ENCODE results near the gene C12orf42. TPM values are rescaled to one million over a fixed set of nuclear protein-coding genes. Genes with fewer than 3 reads are reported as not detected.

The C12orf42 gene
- total RNA-seq, 1 donor from 2014 or later, result not detected

GRCh38 chr12:103348935-103349334 is 146.8 kb downstream of the C12orf42 start:
- no peak for DNase-seq (ENCODE audit: low read depth in 2 of 2)

DNA sequence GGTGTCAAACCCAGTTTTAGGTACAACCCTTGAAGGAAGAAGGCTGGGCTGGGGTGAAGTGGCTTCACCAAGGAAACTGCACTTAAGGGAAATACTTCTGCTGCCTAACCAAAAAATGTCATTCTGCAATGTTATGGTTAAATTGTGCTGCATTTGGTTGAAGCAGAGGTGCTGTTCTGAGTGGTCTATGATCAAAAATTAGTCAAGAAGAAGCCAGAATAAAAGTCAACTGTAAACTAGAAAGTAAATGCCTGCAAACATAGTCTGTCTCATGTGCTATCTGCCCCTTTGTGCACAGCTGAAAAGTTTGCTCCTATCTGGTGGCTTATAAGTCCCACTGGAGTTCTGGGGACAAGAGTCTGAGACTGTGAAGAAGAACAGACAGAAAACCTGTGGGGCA is 158.8 kb downstream of the C12orf42 start:
- DNase-seq (ENCODE audit: low read depth in 2 of 2), result no peak

DNA sequence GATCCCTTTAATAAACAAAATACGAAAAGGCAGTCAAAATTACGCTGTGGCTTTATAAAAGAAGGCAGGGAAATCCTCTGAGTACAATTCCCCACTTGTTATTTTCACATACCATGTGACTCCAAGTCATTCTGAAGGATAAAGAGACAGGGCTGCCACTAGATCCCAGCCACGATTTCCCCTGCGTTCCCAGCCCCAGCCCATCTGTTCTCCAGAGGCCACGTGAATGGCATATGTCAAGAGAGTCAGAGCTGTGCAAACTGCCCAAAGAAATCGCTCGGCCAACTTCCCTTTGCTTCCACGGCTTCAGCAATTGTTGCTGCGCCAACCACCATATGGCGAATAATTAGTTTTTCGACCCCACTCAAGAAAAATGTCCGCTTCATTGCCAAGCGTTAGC is 161.3 kb downstream of the C12orf42 start:
- no peak for DNase-seq (ENCODE audit: low read depth in 2 of 2)

GRCh38 chr12:103333676-103334075 is 162.1 kb downstream of the C12orf42 start:
- DNase-seq (ENCODE audit: low read depth in 2 of 2), result no peak

- DNase-seq (ENCODE audit: low read depth in 2 of 2), result no peak
Observed at GRCh38 chr12:103331643-103332042, 164.1 kb downstream of the C12orf42 start.

DNA sequence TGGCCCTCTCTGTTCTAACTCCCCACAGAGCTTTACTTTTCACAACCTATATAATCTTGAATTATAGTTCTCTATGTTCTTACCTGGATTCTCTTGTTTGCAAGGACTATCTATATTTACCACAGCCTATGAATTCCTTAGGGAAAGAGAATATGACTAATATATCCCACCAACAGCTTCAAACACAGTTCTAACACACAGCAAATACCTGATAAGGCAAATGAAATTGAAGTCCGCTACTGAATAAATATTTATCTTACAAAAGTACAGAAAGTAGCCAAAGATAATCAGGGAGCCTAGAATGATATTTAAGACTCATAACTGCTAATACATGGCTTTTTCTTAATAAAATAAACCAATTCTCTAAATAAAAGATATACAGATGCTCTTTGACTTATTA is 165.1 kb downstream of the C12orf42 start:
- no peak for DNase-seq (ENCODE audit: low read depth in 2 of 2)

GRCh38 chr12:103327676-103328075 is 168.1 kb downstream of the C12orf42 start:
- DNase-seq (ENCODE audit: low read depth in 2 of 2), result no peak

- DNase-seq (ENCODE audit: low read depth in 2 of 2), result no peak
Observed at GRCh38 chr12:103326190-103326589, 169.6 kb downstream of the C12orf42 start.

DNA sequence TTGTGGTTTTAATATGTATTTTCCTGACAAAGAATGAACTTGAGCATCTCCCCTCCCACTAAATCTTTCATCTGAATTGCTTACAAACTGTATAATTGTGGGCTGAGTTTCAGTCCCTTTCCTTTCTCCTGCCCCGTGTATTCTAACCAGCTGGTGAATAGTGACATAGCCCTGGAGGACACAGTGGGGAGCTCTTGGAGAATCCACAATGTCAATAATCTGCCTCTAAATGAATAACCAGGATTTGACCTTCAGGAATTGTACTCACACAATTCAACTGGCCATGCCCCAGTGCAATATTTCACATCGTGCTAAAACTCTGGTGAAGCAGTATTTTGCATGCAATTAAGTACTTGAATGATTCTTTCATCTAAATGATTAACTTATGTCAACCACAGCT is 177.2 kb downstream of the C12orf42 start:
- no peak for DNase-seq (ENCODE audit: low read depth in 2 of 2)

DNA sequence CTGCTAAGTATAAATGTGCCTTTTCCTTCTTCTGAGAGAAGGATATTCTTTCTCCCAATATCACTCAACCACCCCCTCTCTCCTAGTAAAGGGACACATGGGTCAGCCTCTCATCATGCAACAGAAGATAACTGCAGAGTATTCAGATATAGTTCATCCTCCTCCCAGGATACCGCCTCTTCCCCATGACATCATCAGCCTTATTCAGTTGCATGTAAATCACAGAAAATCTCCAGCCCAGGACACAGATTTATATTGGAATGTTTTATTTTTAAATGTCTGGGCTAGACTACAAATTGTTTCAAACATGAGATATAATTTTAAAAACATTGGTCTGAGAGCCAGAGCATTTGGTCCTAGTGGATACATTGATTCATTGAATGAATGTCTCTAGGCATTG is 178.5 kb downstream of the C12orf42 start:
- no peak for DNase-seq (ENCODE audit: low read depth in 2 of 2)

- no peak for DNase-seq (ENCODE audit: low read depth in 2 of 2)
Observed at GRCh38 chr12:103314786-103315185, 181.0 kb downstream of the C12orf42 start.

- no peak for DNase-seq (ENCODE audit: low read depth in 2 of 2)
Observed at GRCh38 chr12:103313894-103314293, 181.9 kb downstream of the C12orf42 start.

GRCh38 chr12:103312742-103313354 is 182.9 kb downstream of the C12orf42 start:
- DNase-seq (ENCODE audit: low read depth in 2 of 2), result no peak

- DNase-seq (ENCODE audit: low read depth in 2 of 2), result no peak
Observed at GRCh38 chr12:103310546-103311270, 185.1 kb downstream of the C12orf42 start.

- no peak for DNase-seq (ENCODE audit: low read depth in 2 of 2)
Observed at GRCh38 chr12:103308396-103308795, 187.4 kb downstream of the C12orf42 start.

GRCh38 chr12:103303484-103303883 is 192.3 kb downstream of the C12orf42 start:
- DNase-seq (ENCODE audit: low read depth in 2 of 2), result no peak

GRCh38 chr12:103301642-103302591 is 193.9 kb downstream of the C12orf42 start:
- DNase-seq (ENCODE audit: low read depth in 2 of 2), result no peak

DNA sequence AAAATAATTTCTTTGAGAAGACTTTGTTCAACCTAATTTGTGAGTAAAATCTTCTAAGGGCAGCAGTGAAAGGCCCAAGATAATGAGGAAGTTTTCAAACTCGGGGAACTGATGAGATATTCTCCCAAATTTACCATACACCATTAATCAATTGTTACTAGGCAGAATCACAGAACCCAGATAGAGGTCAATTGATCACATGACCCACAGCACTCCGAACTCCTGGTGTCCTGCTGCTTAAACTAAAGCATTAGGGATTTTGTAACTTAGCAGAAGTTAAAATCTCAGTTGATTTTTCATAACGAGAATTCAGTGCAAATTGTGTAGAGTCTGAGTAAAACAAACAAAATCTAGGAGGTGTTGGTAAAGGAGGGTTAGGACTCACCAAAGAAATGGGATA is 207.8 kb downstream of the C12orf42 start:
- no peak for DNase-seq (ENCODE audit: low read depth in 2 of 2)

DNA sequence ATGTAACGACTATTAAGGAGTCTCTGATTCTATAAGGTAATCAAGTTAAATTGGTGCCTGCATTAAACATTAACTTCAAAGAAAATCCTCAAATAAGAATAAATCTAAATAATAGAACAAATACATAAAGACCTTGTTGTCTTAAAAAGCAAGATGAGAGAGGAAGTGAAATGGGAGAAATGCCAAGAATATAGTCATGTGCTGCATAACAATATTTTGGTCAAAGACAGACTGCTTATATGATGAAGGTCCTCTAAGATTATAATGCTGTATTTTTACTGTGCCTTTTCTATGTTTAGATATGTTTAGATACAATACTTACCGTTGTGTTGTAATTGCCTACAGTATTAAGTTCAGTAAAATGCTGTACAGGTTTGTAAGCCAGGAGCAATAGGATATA is 213.6 kb downstream of the C12orf42 start:
- DNase-seq (ENCODE audit: low read depth in 2 of 2), result no peak

DNA sequence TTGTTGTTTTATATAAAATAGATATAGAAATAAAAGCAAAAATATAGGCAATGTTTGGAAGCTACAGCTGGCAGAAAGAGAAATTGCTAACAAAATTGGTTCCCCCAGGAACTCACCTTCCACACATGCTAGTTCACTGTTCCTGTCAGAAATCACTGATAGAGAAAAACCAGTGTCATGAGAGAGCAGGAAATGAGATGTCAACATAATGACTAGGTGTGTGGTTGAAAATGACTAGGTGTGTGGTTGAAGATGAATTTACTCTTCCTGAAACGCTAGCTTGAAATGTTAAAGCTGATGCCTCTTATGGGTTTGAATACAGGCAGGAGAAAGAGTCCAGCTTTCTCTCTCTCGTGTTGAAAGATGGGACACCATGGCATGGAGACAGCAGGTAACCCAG is 216.3 kb downstream of the C12orf42 start:
- DNase-seq (ENCODE audit: low read depth in 2 of 2), result no peak

DNA sequence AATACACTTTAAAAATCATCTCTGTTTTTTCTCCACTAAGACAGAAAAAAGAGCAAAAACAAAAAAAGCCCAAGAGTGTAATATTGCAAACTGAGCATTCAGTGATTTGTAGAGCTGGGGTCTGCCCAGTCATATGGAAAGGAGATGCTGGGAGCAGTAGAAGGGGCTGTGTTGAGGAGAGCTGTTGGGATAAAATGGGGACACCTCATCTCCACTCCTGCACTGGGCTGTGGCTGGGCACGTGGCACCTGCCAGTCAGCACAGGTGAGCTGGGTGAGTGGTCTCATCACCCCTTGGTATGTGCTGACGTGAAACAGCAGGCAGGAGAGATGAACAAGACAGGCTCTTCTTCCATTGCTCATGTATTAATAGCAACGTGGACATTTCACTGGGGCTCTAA is 217.4 kb downstream of the C12orf42 start:
- DNase-seq (ENCODE audit: low read depth in 2 of 2), result no peak

DNA sequence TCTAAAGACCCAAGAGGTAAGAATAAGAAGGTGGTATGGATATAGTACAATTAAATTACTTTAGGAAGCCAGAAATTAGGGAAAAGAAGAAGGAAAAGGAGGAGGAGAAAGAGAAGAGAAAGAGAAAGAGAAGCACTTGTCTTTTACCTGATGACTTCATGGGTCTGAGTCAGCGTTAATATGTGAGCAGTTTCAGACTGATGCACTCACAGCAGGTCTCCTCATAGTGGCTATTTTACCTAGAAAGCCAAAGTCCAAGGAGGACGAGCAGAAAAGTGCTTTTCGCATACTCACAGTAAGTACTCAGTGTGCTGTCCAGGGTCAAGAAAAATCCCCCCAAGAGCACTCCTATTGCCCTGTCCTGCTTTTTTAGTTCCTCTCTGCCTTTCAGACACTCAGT is 222.1 kb downstream of the C12orf42 start:
- no peak for DNase-seq (ENCODE audit: low read depth in 2 of 2)

Data from dermis microvascular lymphatic vessel endothelial cell (primary cell).